HG02943 (cell line): ENCODE data around the gene PPFIA3.
A peak's percentile ranks its signal among the peaks of the same experiment; 100 is the strongest.
"Not testable (repeated sequence)": the region's sequence is repeated elsewhere in the genome, so short reads cannot be mapped to it uniquely, and the experiment has no call there.

Source experiments
- ATAC-seq: cut with Tn5 transposase; IDR thresholded peaks from one replicate; pipeline ENCODE4 v1.9.1; 2021; ENCODE audit warnings: mild to moderate bottlenecking, low read depth, moderate library complexity; ENCODE audit not compliant: unreplicated experiment

Gene PPFIA3

GRCh38 chr19:49120868-49121267, 1.5 kb downstream of the PPFIA3 start:
- ATAC-seq, result no peak

DNA sequence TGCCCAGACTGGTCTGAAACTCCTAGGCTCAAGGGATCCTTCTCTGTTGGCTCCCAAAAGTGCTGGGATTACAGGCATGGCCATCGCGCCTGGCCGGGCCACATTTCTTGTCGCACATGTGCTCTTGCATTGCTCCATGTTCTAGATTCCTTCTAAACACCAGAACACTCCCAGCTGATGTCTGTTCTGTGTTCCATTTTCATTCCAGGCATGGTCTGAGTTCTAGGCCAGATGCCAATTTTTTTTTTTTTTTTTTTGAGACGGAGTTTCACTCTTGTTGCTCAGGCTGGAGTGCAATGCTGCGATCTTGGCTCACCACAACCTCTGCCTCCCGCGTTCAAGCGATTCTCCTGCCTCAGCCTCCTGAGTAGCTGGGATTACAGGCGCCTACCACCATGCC, 2.5 kb downstream of the PPFIA3 start:
- not testable (repeated sequence) for ATAC-seq

- not testable (repeated sequence) for ATAC-seq
These were observed 3.9 kb downstream of the PPFIA3 start for GRCh38 chr19:49123285-49123684.

DNA sequence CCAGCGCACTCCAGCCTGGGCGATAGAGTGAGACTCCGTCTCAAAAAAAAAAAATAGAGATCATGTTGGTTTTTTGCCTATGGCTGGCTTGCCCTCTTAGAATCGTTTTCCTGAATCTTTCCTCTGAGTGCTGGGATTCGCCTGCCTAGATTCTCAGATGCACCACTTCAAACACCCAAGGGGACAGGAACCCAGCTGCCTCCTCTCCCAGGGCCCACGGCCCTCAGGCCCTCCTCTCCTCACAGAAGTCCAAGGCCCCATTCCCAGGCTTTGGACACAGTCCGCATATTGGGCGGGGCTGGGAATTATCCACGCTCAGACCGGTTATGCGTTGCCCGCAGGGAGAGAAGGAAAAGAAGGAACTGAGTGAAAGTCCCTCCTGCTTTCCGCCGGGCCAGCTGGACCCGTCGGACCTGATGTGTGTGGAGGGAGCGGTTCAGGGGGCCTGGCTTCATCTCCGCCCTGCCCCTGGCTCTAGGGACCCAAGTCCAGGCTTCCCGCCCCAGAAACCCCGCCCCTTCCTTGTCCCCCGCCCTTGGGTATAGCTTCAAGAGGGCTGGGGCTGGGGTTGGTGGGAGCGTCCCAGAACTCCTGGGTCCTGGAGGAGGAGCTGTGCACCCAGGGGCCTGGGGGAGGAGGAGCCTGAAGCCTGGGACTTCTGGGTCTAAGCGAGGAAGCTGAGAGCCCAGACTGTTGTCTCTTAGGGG, 5.8 kb downstream of the PPFIA3 start:
- ATAC-seq, result no peak

- no peak for ATAC-seq
These were observed 7.2 kb downstream of the PPFIA3 start for GRCh38 chr19:49126575-49126974.

GRCh38 chr19:49127225-49127624, 7.9 kb downstream of the PPFIA3 start:
- ATAC-seq, result not testable (repeated sequence)

- peak; percentile 94 for ATAC-seq
These were observed 8.6 kb downstream of the PPFIA3 start for GRCh38 chr19:49127674-49128544.

- ATAC-seq, result no peak
These were observed 9.3 kb downstream of the PPFIA3 start for GRCh38 chr19:49128545-49129237.

DNA sequence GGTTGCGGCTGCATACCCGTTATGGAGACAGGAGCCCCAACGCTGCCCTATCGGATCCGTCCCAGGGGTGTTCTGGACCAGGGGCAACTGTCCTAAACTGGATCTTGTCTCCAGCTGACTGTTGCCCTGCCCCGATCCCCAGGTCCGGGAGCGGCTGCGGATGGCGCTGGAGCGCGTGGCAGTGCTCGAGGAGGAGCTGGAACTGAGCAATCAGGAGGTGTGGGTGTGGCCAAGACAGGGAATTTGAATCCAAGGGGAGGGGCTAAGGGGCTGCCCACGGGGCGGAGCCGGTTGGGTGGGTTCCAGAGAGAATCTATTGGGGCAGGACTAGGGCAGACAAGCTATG, 9.9 kb downstream of the PPFIA3 start:
- ATAC-seq, result no peak

- ATAC-seq, result no peak
These were observed 11.0 kb downstream of the PPFIA3 start for GRCh38 chr19:49130325-49130724.

GRCh38 chr19:49132974-49133609, 13.7 kb downstream of the PPFIA3 start:
- ATAC-seq, result no peak

- no peak for ATAC-seq
These were observed 14.5 kb downstream of the PPFIA3 start for GRCh38 chr19:49133621-49134454.

- ATAC-seq, result no peak
These were observed 16.3 kb downstream of the PPFIA3 start for GRCh38 chr19:49135686-49136085.

- no peak for ATAC-seq
These were observed 17.4 kb downstream of the PPFIA3 start for GRCh38 chr19:49136771-49137171.

- no peak for ATAC-seq
These were observed 21.6 kb downstream of the PPFIA3 start for GRCh38 chr19:49140951-49141350.

GRCh38 chr19:49141352-49141751, 22.0 kb downstream of the PPFIA3 start:
- ATAC-seq, result no peak

GRCh38 chr19:49142866-49143335, 23.6 kb downstream of the PPFIA3 start:
- ATAC-seq, result peak; percentile 59

GRCh38 chr19:49145573-49146407, 26.4 kb downstream of the PPFIA3 start:
- ATAC-seq, result no peak

GRCh38 chr19:49146408-49146770, 27.0 kb downstream of the PPFIA3 start:
- ATAC-seq, result not testable (repeated sequence)
